ENCODE measurements around the gene ELOB.
"Not testable (repeated sequence)": the region's sequence is repeated elsewhere in the genome, so short reads cannot be mapped to it uniquely, and the experiment has no call there.

The ELOB gene

GRCh38 chr16:2737895-2738418 lies 39.1 kb downstream of the ELOB start:
- no peaks in the 10 kb centered on the region for H3K4me1 Mint-ChIP-seq
- no peak overlapping the region for H3K4me3 Mint-ChIP-seq
- no peak for DNase-seq (ENCODE audit: low spot score in 2 of 2)
- no peak for ATAC-seq
- peak overlapping the region; percentile 16 for H3K27ac Mint-ChIP-seq
- no peaks in the 10 kb centered on the region for H3K9me3 Mint-ChIP-seq
- H3K36me3 Mint-ChIP-seq, result no peaks in the 10 kb centered on the region

GRCh38 chr16:2737238-2737605 lies 39.9 kb downstream of the ELOB start:
- DNase-seq (ENCODE audit: low spot score in 2 of 2) (no peak), ATAC-seq (no peak)
- Mint-ChIP-seq H3K4me1 (no peaks in the 10 kb centered on the region), H3K36me3 (no peaks in the 10 kb centered on the region), H3K4me3 (no peak overlapping the region), H3K27ac (no peak overlapping the region), H3K9me3 (no peaks in the 10 kb centered on the region)

GRCh38 chr16:2736476-2737237 lies 40.4 kb downstream of the ELOB start:
- no peaks in the 10 kb centered on the region for H3K9me3 Mint-ChIP-seq
- DNase-seq (ENCODE audit: low spot score in 2 of 2) (no peak), ATAC-seq (no peak)
- H3K27ac Mint-ChIP-seq, result peak overlapping the region; percentile 64
- H3K4me1 Mint-ChIP-seq, result no peaks in the 10 kb centered on the region
- no peaks in the 10 kb centered on the region for H3K36me3 Mint-ChIP-seq
- no peak overlapping the region for H3K4me3 Mint-ChIP-seq

GRCh38 chr16:2734844-2735515 lies 42.1 kb downstream of the ELOB start:
- Mint-ChIP-seq H3K36me3 (no peaks in the 10 kb centered on the region), H3K4me3 (no peak overlapping the region), H3K9me3 (no peaks in the 10 kb centered on the region), H3K27ac (no peak overlapping the region), H3K4me1 (no peaks in the 10 kb centered on the region)
- DNase-seq (ENCODE audit: low spot score in 2 of 2) (no peak), ATAC-seq (peak; percentile 44)

GRCh38 chr16:2728034-2728433 lies 49.0 kb downstream of the ELOB start:
- ATAC-seq (no peak), DNase-seq (ENCODE audit: low spot score in 2 of 2) (no peak)
- no peaks in the 10 kb centered on the region for H3K9me3 Mint-ChIP-seq
- no peaks in the 10 kb centered on the region for H3K4me1 Mint-ChIP-seq
- no peaks in the 10 kb centered on the region for H3K36me3 Mint-ChIP-seq
- no peak overlapping the region for H3K4me3 Mint-ChIP-seq
- H3K27ac Mint-ChIP-seq, result no peak overlapping the region

- Mint-ChIP-seq H3K4me1 (no peaks in the 10 kb centered on the region), H3K27ac (no peak overlapping the region), H3K4me3 (no peak overlapping the region), H3K36me3 (no peaks in the 10 kb centered on the region), H3K9me3 (no peaks in the 10 kb centered on the region)
- ATAC-seq (no peak), DNase-seq (ENCODE audit: low spot score in 2 of 2) (no peak)
Measured at GRCh38 chr16:2726923-2727322, 50.2 kb downstream of the ELOB start.

GRCh38 chr16:2724816-2725348 lies 52.2 kb downstream of the ELOB start:
- Mint-ChIP-seq H3K4me3 (no peak overlapping the region), H3K36me3 (no peaks in the 10 kb centered on the region), H3K27ac (no peak overlapping the region), H3K9me3 (no peaks in the 10 kb centered on the region), H3K4me1 (no peaks in the 10 kb centered on the region)
- DNase-seq (ENCODE audit: low spot score in 2 of 2) (no peak), ATAC-seq (no peak)

- H3K4me3 Mint-ChIP-seq, result no peak overlapping the region
- no peaks in the 10 kb centered on the region for H3K9me3 Mint-ChIP-seq
- H3K36me3 Mint-ChIP-seq, result no peaks in the 10 kb centered on the region
- H3K4me1 Mint-ChIP-seq, result no peaks in the 10 kb centered on the region
- ATAC-seq, result no peak
- DNase-seq (ENCODE audit: low spot score in 2 of 2), result no peak
- H3K27ac Mint-ChIP-seq, result no peak overlapping the region
Measured at GRCh38 chr16:2724088-2724676, 52.9 kb downstream of the ELOB start.

- DNase-seq (ENCODE audit: low spot score in 2 of 2); H3K4me1 Mint-ChIP-seq; H3K36me3 Mint-ChIP-seq; ATAC-seq; H3K9me3 Mint-ChIP-seq: not testable (repeated sequence)
- Mint-ChIP-seq H3K27ac (peak overlapping the region; percentile 63), H3K4me3 (peak overlapping the region; percentile 69)
Measured at GRCh38 chr16:2721634-2722173, 55.4 kb downstream of the ELOB start.
